PC-3 (cell line): ENCODE results near the gene CELF5. TPM values are rescaled to one million over a fixed set of nuclear protein-coding genes. Genes with fewer than 3 reads are reported as not detected.

ENCODE experiments used
- ATAC-seq: fragments of 200-7000 bp; cut with Tn5 transposase; 2 replicates; pipeline ENCODE4 v1.9.1; 2020; ENCODE audit warnings: mild to moderate bottlenecking, moderate library complexity
- BruUV-seq: library from RNA; stranded (reverse); fragments of 400-500 nt; replicated peaks from 2 replicates; lab custom pipeline; 2021; lab: Mats Ljungman, UMichigan
- CTCF ChIA-PET: fragments of 300-600 bp; sonication (Branson Sonifier 250); formaldehyde crosslinking; loops from one replicate; lab custom pipeline; 2022; ENCODE audit warnings: antibody characterized with exemption; lab: Charles Lee
- POLR2A ChIA-PET: fragments of 300-600 bp; sonication (Branson Sonifier 250); formaldehyde crosslinking; loops from one replicate; lab custom pipeline; 2022; ENCODE audit warnings: antibody characterized with exemption; ENCODE audit not compliant: unreplicated experiment; lab: Charles Lee
- DNase-seq: peaks from one replicate; pipeline ENCODE4 v3.0.0-alpha.2; 2015
- H2AFZ ChIP-seq: fragments of 300-600 bp; sonication (generic); 2 replicates; pipeline ENCODE4 v1.6.0; 2016; ENCODE audit warnings: antibody characterized with exemption, low read length
- H3F3A ChIP-seq: fragments of 300-600 bp; sonication (generic); one replicate; pipeline ENCODE4 v1.6.0; 2017; ENCODE audit warnings: antibody characterized with exemption, low read length, control low read depth, mild to moderate bottlenecking; ENCODE audit not compliant: unreplicated experiment
- H3K27ac ChIP-seq: fragments of 300-600 bp; sonication (generic); 2 replicates; pipeline ENCODE4 v1.5.1; 2016; ENCODE audit warnings: mild to moderate bottlenecking, low read length
- H3K27me3 ChIP-seq: fragments of 300-600 bp; sonication (generic); 2 replicates; pipeline ENCODE4 v1.6.1; 2016; ENCODE audit warnings: low read length, mixed read lengths
- H3K36me3 ChIP-seq: fragments of 300-600 bp; sonication (generic); 2 replicates; pipeline ENCODE4 v1.6.1; 2016; ENCODE audit warnings: low read depth, mixed run types, low read length, mixed read lengths
- H3K4me1 ChIP-seq: fragments of 300-600 bp; sonication (generic); 2 replicates; pipeline ENCODE4 v1.5.1; 2016; ENCODE audit warnings: low read length; ENCODE audit not compliant: insufficient read depth
- H3K4me2 ChIP-seq: fragments of 300-600 bp; sonication (generic); 2 replicates; pipeline ENCODE4 v1.6.0; 2016; ENCODE audit warnings: low read length
- H3K4me3 ChIP-seq: fragments of 300-600 bp; sonication (generic); 2 replicates; pipeline ENCODE4 v1.5.1; 2016; ENCODE audit warnings: mild to moderate bottlenecking, low read length, mixed read lengths
- H3K79me2 ChIP-seq: fragments of 300-600 bp; sonication (generic); 2 replicates; pipeline ENCODE4 v1.6.1; 2017; ENCODE audit warnings: low read length, mixed read lengths
- H3K9ac ChIP-seq: fragments of 300-600 bp; sonication (generic); 2 replicates; pipeline ENCODE4 v1.6.0; 2016; ENCODE audit warnings: mild to moderate bottlenecking, low read length
- H3K9me2 ChIP-seq: fragments of 300-600 bp; sonication (generic); replicated peaks from 2 replicates; pipeline ENCODE4 v1.6.1; 2016; ENCODE audit warnings: mixed run types, low read length, mixed read lengths
- H3K9me3 ChIP-seq: fragments of 300-600 bp; sonication (generic); 2 replicates; pipeline ENCODE4 v1.6.1; 2016; ENCODE audit warnings: low read length, mixed read lengths
- H4K20me1 ChIP-seq: fragments of 300-600 bp; sonication (generic); 2 replicates; pipeline ENCODE4 v1.6.1; 2016; ENCODE audit warnings: low read length, mixed read lengths
- CTCF ChIP-seq: fragments of 300-600 bp; sonication (generic); conservative IDR thresholded peaks from 2 replicates; pipeline ENCODE4 v1.5.1; 2017; ENCODE audit warnings: antibody characterized with exemption, low read depth, mild to moderate bottlenecking, low read length
- EZH2 ChIP-seq: fragments of 300-600 bp; sonication (generic); IDR thresholded peaks from one replicate; pipeline ENCODE4 v1.6.1; 2017; ENCODE audit warnings: antibody characterized with exemption, mild to moderate bottlenecking, low read length; ENCODE audit not compliant: unreplicated experiment
- EZH2phosphoT487 ChIP-seq: fragments of 300-600 bp; sonication (generic); IDR thresholded peaks from 2 replicates; pipeline ENCODE4 v1.6.1; 2018; ENCODE audit warnings: mild to moderate bottlenecking, antibody characterized with exemption, low read length, borderline replicate concordance
- intact Hi-C: fragments of 100-400 bp; cut with micrococcal nuclease; formaldehyde crosslinking; loops from 2 replicates; pipeline ENCODE4 v1.9.0; 2023
- total RNA-seq: library from RNA; depleted of rRNA; stranded (reverse); fragments of >200 nt; gene quantifications from 2 replicates; pipeline ENCODE4 v1.2.3, GENCODE V29; 2014

The CELF5 gene
- total RNA-seq, 1 experiment from 2014 or later, result 0.44 TPM

DNA sequence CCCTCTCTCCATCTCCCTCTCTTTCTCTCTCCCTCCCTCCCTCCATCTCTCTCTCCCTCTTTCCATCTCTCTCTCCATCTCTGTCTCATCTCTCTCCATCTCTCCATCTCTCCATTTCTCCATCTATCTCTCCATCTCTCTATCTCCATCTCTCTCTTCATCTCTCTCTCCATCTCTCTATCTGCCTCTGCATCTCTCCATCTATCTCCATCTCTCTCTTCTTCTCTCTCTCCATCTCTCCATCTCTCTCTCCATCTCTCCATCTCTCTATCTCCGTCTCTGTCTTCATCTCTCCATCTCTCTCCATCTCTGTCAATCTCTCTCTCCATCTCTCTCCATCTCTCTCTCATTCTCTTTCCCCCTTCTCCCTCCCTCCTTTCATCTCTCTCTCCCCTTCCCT lies 85.8 kb downstream of the CELF5 start:
- H3K4me2 ChIP-seq, result no peak overlapping the region
- intact Hi-C loops, result no loop called here
- BruUV-seq, result no TSS peak
- no peak overlapping the region for H2AFZ ChIP-seq
- TF ChIP-seq EZH2phosphoT487 (no peak), EZH2 (no peak), CTCF (no peak)
- no peaks in the 10 kb centered on the region for H3K9me3 ChIP-seq
- no peaks in the 10 kb centered on the region for H3K4me1 ChIP-seq
- H4K20me1 ChIP-seq, result no peaks in the 10 kb centered on the region
- no peaks in the 10 kb centered on the region for H3K9me2 ChIP-seq
- ChIA-PET POLR2A (no interaction called here), CTCF (no interaction called here)
- H3K27ac ChIP-seq, result no peak overlapping the region
- no peak for ATAC-seq
- H3K79me2 ChIP-seq, result no peaks in the 10 kb centered on the region
- no peaks in the 10 kb centered on the region for H3F3A ChIP-seq
- no peak overlapping the region for H3K4me3 ChIP-seq
- no peak overlapping the region for H3K9ac ChIP-seq
- H3K36me3 ChIP-seq, result no peaks in the 10 kb centered on the region
- DNase-seq, result no peak
- H3K27me3 ChIP-seq, result no peaks in the 10 kb centered on the region

GRCh38 chr19:3310711-3311110 lies 86.2 kb downstream of the CELF5 start:
- H3K4me1 ChIP-seq, result no peaks in the 10 kb centered on the region
- H3K27ac ChIP-seq, result no peak overlapping the region
- intact Hi-C loops, result no loop called here
- ChIA-PET CTCF (no interaction called here), POLR2A (no interaction called here)
- no TSS peak for BruUV-seq
- H3F3A ChIP-seq, result no peaks in the 10 kb centered on the region
- H3K27me3 ChIP-seq, result no peaks in the 10 kb centered on the region
- H3K36me3 ChIP-seq, result no peaks in the 10 kb centered on the region
- TF ChIP-seq CTCF (no peak), EZH2phosphoT487 (no peak), EZH2 (no peak)
- no peak overlapping the region for H2AFZ ChIP-seq
- H3K9me2 ChIP-seq, result no peaks in the 10 kb centered on the region
- H3K9ac ChIP-seq, result no peak overlapping the region
- H3K79me2 ChIP-seq, result no peaks in the 10 kb centered on the region
- no peak overlapping the region for H3K4me3 ChIP-seq
- H3K4me2 ChIP-seq, result no peak overlapping the region
- DNase-seq (no peak), ATAC-seq (no peak)
- H3K9me3 ChIP-seq, result no peaks in the 10 kb centered on the region
- no peaks in the 10 kb centered on the region for H4K20me1 ChIP-seq

DNA sequence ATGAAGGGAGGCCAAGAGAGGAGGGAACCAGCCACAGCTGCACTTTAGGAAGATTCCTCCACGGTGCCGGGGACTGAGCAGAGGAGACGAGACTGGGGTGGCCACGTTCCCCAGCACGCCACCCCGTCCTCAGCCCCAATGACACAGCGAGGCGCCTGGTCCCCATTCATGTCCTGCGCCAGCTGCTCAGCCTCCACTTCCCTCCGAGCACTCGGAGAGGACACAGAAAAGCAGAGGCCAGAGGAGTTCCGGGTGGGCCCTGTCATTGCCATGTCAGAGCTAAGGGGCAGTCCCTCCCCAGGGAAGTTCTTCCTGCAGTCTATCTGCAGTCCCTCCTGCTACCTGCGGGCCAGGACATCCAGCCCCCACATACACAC lies 88.7 kb downstream of the CELF5 start:
- H4K20me1 ChIP-seq, result no peaks in the 10 kb centered on the region
- no peaks in the 10 kb centered on the region for H3K9me2 ChIP-seq
- H3K79me2 ChIP-seq, result no peaks in the 10 kb centered on the region
- H3K4me1 ChIP-seq, result no peaks in the 10 kb centered on the region
- no peak overlapping the region for H3K4me2 ChIP-seq
- H3K9me3 ChIP-seq, result no peaks in the 10 kb centered on the region
- H3K36me3 ChIP-seq, result no peaks in the 10 kb centered on the region
- H3K27me3 ChIP-seq, result no peaks in the 10 kb centered on the region
- no TSS peak for BruUV-seq
- ChIA-PET POLR2A (no interaction called here), CTCF (no interaction called here)
- H3F3A ChIP-seq, result no peaks in the 10 kb centered on the region
- no peak for DNase-seq
- ATAC-seq, result no peak
- no peak overlapping the region for H2AFZ ChIP-seq
- H3K27ac ChIP-seq, result no peak overlapping the region
- H3K9ac ChIP-seq, result no peak overlapping the region
- H3K4me3 ChIP-seq, result no peak overlapping the region
- intact Hi-C loops, result no loop called here
- TF ChIP-seq EZH2 (no peak), CTCF (no peak), EZH2phosphoT487 (no peak)
